Measurements from ENCODE around the gene C20orf202.

Gene C20orf202

DNA sequence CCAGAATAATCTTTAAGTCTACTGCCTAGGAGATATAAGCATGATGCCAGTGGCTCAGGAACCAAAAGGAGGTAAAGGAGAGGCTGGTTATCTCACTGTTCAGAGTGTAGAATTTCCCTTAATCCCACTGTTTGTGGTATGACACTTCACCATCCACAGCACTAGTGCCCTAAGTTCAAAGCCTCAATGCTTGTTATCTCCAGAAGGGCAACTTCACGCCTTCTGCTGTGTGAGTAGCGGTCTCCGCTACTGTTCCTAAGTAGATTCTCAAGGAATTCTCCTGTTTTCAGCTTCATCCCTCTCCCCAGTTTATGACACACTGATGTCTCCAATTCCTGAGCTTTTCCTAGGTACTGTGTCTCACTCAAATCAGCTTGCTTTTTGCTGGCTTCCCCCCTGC lies 49.2 kb downstream of the C20orf202 start:
- no peaks in the 10 kb centered on the region; the same call in 1 of the 2 replicates for H3K4me1 ChIP-seq (ENCODE audit: control insufficient read depth, insufficient read depth, low read length)
- no peak overlapping the region for H3K4me3 ChIP-seq (ENCODE audit: low read depth, low read length)
- TF ChIP-seq KLF9 (tag by site-specific recombination; IDR thresholded peaks at IDR 0.05; ENCODE audit: low read depth) (no peak), ZNF341 (tag by site-specific recombination; IDR thresholded peaks at IDR 0.05; ENCODE audit: low read depth) (no peak), ZNF768 (tag by site-specific recombination; IDR thresholded peaks at IDR 0.05) (no peak), RBAK (tag by site-specific recombination; IDR thresholded peaks at IDR 0.05) (no peak)
- TF ChIP-seq, protein P1, sequence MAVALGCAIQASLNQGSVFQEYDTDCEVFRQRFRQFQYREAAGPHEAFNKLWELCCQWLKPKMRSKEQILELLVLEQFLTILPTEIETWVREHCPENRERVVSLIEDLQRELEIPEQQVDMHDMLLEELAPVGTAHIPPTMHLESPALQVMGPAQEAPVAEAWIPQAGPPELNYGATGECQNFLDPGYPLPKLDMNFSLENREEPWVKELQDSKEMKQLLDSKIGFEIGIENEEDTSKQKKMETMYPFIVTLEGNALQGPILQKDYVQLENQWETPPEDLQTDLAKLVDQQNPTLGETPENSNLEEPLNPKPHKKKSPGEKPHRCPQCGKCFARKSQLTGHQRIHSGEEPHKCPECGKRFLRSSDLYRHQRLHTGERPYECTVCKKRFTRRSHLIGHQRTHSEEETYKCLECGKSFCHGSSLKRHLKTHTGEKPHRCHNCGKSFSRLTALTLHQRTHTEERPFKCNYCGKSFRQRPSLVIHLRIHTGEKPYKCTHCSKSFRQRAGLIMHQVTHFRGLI (tag by site-specific recombination; IDR thresholded peaks at IDR 0.05): no peak
- no peaks in the 10 kb centered on the region; the same call in 1 of the 2 replicates for H3K9me3 ChIP-seq (ENCODE audit: control insufficient read depth, insufficient read depth, low read depth, low read length)
- no peak overlapping the region for H3K27ac ChIP-seq (ENCODE audit: extremely low read depth, low read depth, low read length)
- no peaks in the 10 kb centered on the region for H3K36me3 ChIP-seq (ENCODE audit: control insufficient read depth in 2 of 2, insufficient read depth in 1 of 2, low read length in 2 of 2)
- ChIA-PET POLR2A (no interaction called here), CTCF (no interaction called here)

DNA sequence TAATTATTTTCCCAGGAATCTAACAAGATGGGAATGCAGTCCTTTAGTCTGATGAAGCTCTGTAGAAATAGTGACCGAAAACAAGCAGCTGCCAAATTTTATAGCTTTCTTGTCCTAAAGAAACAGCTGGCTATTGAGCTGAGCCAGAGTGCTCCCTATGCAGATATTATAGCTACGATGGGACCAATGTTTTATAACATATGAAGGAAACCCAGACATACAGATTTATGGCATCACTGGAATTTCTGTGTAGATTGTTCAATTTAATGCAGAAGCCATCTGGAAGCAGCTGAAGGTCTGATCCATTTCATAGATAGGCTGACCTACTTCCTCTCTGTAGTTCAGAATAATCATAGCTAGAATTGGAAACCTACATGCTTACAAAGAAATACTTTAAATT lies 51.0 kb downstream of the C20orf202 start:
- no peak overlapping the region for H3K27ac ChIP-seq (ENCODE audit: extremely low read depth, low read depth, low read length)
- peaks cover 4% of the 10 kb centered on the region for H3K4me1 ChIP-seq (ENCODE audit: control insufficient read depth, insufficient read depth, low read length)
- no peaks in the 10 kb centered on the region for H3K36me3 ChIP-seq (ENCODE audit: control insufficient read depth in 2 of 2, insufficient read depth in 1 of 2, low read length in 2 of 2)
- CTCF ChIA-PET: interaction anchor here (0.6 to 0.9 kb wide), 2 partner anchors 59 to 614 kb away, joined by 4 to 7 read pairs; no protein-coding TSS in a partner anchor
- TF ChIP-seq SETDB1 (IDR thresholded peaks at IDR 0.05; ENCODE audit: insufficient read length, low read length) (no peak), GFI1B (tag by site-specific recombination; IDR thresholded peaks at IDR 0.05) (no peak), ZNF274 (IDR thresholded peaks at IDR 0.05; ENCODE audit: low read length) (no peak), ZNF274 (tag by site-specific recombination; IDR thresholded peaks at IDR 0.05; ENCODE audit: borderline replicate concordance) (no peak), MYNN (tag by site-specific recombination; IDR thresholded peaks at IDR 0.05; ENCODE audit: borderline replicate concordance) (no peak), HOXC10 (CRISPR knock-in tag; IDR thresholded peaks at IDR 0.05) (no peak), ZNF138 (tag by site-specific recombination; IDR thresholded peaks at IDR 0.05; ENCODE audit: borderline replicate concordance) (no peak), TCF7L2 (IDR thresholded peaks at IDR 0.05; ENCODE audit: borderline replicate concordance, low read depth, low read length) (no peak), ZNF596 (tag by site-specific recombination; IDR thresholded peaks at IDR 0.05) (no peak)
- TF ChIP-seq, protein P2, sequence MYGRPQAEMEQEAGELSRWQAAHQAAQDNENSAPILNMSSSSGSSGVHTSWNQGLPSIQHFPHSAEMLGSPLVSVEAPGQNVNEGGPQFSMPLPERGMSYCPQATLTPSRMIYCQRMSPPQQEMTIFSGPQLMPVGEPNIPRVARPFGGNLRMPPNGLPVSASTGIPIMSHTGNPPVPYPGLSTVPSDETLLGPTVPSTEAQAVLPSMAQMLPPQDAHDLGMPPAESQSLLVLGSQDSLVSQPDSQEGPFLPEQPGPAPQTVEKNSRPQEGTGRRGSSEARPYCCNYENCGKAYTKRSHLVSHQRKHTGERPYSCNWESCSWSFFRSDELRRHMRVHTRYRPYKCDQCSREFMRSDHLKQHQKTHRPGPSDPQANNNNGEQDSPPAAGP (tag by site-specific recombination; IDR thresholded peaks at IDR 0.05): no peak
- TF ChIP-seq, protein P3, sequence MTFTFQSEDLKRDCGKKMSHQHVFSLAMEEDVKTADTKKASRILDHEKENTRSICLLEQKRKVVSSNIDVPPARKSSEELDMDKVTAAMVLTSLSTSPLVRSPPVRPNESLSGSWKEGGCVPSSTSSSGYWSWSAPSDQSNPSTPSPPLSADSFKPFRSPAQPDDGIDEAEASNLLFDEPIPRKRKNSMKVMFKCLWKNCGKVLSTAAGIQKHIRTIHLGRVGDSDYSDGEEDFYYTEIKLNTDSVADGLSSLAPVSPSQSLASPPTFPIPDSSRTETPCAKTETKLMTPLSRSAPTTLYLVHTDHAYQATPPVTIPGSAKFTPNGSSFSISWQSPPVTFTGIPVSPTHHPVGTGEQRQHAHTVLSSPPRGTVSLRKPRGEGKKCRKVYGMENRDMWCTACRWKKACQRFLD (tag by site-specific recombination; IDR thresholded peaks at IDR 0.05): no peak
- TF ChIP-seq, protein P4, sequence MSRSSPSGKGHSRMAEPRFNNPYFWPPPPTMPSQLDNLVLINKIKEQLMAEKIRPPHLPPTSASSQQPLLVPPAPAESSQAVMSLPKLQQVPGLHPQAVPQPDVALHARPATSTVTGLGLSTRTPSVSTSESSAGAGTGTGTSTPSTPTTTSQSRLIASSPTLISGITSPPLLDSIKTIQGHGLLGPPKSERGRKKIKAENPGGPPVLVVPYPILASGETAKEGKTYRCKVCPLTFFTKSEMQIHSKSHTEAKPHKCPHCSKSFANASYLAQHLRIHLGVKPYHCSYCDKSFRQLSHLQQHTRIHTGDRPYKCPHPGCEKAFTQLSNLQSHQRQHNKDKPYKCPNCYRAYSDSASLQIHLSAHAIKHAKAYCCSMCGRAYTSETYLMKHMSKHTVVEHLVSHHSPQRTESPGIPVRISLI (tag by site-specific recombination; IDR thresholded peaks at IDR 0.05): no peak
- TF ChIP-seq, protein P5, sequence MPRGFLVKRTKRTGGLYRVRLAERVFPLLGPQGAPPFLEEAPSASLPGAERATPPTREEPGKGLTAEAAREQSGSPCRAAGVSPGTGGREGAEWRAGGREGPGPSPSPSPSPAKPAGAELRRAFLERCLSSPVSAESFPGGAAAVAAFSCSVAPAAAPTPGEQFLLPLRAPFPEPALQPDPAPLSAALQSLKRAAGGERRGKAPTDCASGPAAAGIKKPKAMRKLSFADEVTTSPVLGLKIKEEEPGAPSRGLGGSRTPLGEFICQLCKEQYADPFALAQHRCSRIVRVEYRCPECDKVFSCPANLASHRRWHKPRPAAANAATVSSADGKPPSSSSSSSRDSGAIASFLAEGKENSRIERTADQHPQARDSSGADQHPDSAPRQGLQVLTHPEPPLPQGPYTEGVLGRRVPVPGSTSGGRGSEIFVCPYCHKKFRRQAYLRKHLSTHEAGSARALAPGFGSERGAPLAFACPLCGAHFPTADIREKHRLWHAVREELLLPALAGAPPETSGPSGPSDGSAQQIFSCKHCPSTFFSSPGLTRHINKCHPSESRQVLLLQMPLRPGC (tag by site-specific recombination; IDR thresholded peaks at IDR 0.05): no peak
- H3K4me3 ChIP-seq (ENCODE audit: low read depth, low read length): no peak overlapping the region
- POLR2A ChIA-PET: interaction anchor here (1.9 kb wide), 1 partner anchor 12 kb away, joined by 6 read pairs; the partner anchor contains the start of gene SNPH
- no peaks in the 10 kb centered on the region; the same call in 1 of the 2 replicates for H3K9me3 ChIP-seq (ENCODE audit: control insufficient read depth, insufficient read depth, low read depth, low read length)

All from HEK293 (cell line).